B cell (primary cell): Measurements from ENCODE around the gene AP2M1. TPM values are rescaled to one million over a fixed set of nuclear protein-coding genes. Genes with fewer than 3 reads are reported as not detected.
A peak's percentile ranks its signal among the peaks of the same experiment; 100 is the strongest.

Experiments used
- ATAC-seq: fragments of 200-7000 bp; cut with Tn5 transposase; one replicate; pipeline ENCODE4 v1.10.0; 2021; ENCODE audit warnings: low read depth, mild to moderate bottlenecking, moderate number of reproducible peaks, moderate library complexity
- CTCF ChIA-PET: fragments of 350-600 bp; sonication (Branson Sonifier 250); formaldehyde crosslinking; loops from one replicate; lab custom pipeline; 2021; ENCODE audit warnings: antibody characterized with exemption, inconsistent platforms; lab: Charles Lee
- POLR2A ChIA-PET: fragments of 350-600 bp; sonication (Branson Sonifier 250); formaldehyde crosslinking; loops from one replicate; lab custom pipeline; 2021; ENCODE audit warnings: antibody characterized with exemption; lab: Charles Lee
- DNase-seq: peaks from one replicate; pipeline ENCODE4 v3.0.0; 2013
- H2AFZ ChIP-seq: 2 replicates; pipeline ENCODE4 v1.6.1; 2012; ENCODE audit warnings: mild to moderate bottlenecking, low read depth, low read length; ENCODE audit not compliant: insufficient read depth, poor library complexity, severe bottlenecking
- H3K27ac ChIP-seq, 2 donors: 1 replicate in 1 of 2; 2 replicates in 1 of 2; pipeline ENCODE4 v1.5.1; 2012 to 2013; ENCODE audit warnings: low read length in 2 of 2, mild to moderate bottlenecking in 2 of 2, moderate library complexity in 1 of 2
- H3K27me3 ChIP-seq, 4 experiments: fragments of 200-600 bp in 1 of 4; sonication (generic) in 1 of 4; replicated peaks in 1 of 4; 1 replicate in 2 of 4; 2 replicates in 2 of 4; pipeline versions ENCODE4 v1.6.1 to v1.7.0; 2013 to 2016; ENCODE audit warnings: low read length in 3 of 4, mild to moderate bottlenecking in 2 of 4, mixed read lengths in 1 of 4, moderate library complexity in 1 of 4; ENCODE audit not compliant: insufficient read depth in 4 of 4, control insufficient read depth in 3 of 4; ENCODE audit errors: control extremely low read depth in 1 of 4
- H3K36me3 ChIP-seq, 2 experiments: replicated peaks in 1 of 2; 1 replicate in 1 of 2; 2 replicates in 1 of 2; pipeline versions ENCODE4 v1.6.1 to v1.7.1; 2013; ENCODE audit warnings: low read length in 1 of 2; ENCODE audit not compliant: insufficient read depth in 2 of 2, control insufficient read depth in 1 of 2; ENCODE audit errors: control extremely low read depth in 1 of 2, extremely low read depth in 1 of 2
- H3K4me1 ChIP-seq, 2 donors: fragments of 200-600 bp in 1 of 2; sonication (generic) in 1 of 2; 1 replicate in 1 of 2; 2 replicates in 1 of 2; pipeline versions ENCODE4 v1.5.1 to v1.6.1; 2013 to 2017; ENCODE audit warnings: low read length in 2 of 2; ENCODE audit not compliant: control insufficient read depth in 2 of 2, insufficient read depth in 2 of 2
- H3K4me2 ChIP-seq: replicated peaks from 2 replicates; pipeline ENCODE3; 2012; ENCODE audit warnings: mild to moderate bottlenecking, low read depth, low read length; ENCODE audit not compliant: poor library complexity, severe bottlenecking
- H3K4me3 ChIP-seq, 5 experiments: fragments of 200-600 bp in 1 of 5; sonication (generic) in 1 of 5; 1 replicate in 3 of 5; 2 replicates in 2 of 5; pipeline versions ENCODE4 v1.5.1 to v1.7.0; 2011 to 2016; ENCODE audit warnings: low read length in 4 of 5, mild to moderate bottlenecking in 4 of 5, low read depth in 2 of 5, control low read depth in 1 of 5, moderate library complexity in 1 of 5; ENCODE audit not compliant: insufficient read depth in 1 of 5; ENCODE audit errors: control extremely low read depth in 1 of 5, extremely low read depth in 1 of 5
- H3K79me2 ChIP-seq: fragments of 200-600 bp; sonication (generic); one replicate; pipeline ENCODE4 v1.6.0; 2016; ENCODE audit warnings: low read length; ENCODE audit not compliant: control insufficient read depth, insufficient read depth
- H3K9ac ChIP-seq: fragments of 200-600 bp; sonication (generic); 2 replicates; pipeline ENCODE4 v1.6.1; 2017; ENCODE audit warnings: mild to moderate bottlenecking, low read length, moderate library complexity
- H3K9me3 ChIP-seq, 3 donors: one replicate each; pipeline versions ENCODE4 v1.6.1 to v1.7.1; 2013; ENCODE audit warnings: low read length in 2 of 3; ENCODE audit not compliant: control insufficient read depth in 2 of 3, insufficient read depth in 1 of 3; ENCODE audit errors: control extremely low read depth in 1 of 3
- H4K20me1 ChIP-seq: 2 replicates; pipeline ENCODE4 v1.6.0; 2012; ENCODE audit warnings: mild to moderate bottlenecking, low read length; ENCODE audit not compliant: insufficient read depth, control insufficient read depth, poor library complexity, severe bottlenecking
- H3K27ac Mint-ChIP-seq: one replicate; pipeline ENCODE4 v1.8.0; 2021; ENCODE audit warnings: mixed read lengths
- H3K27me3 Mint-ChIP-seq: one replicate; pipeline ENCODE4 v1.8.0; 2021; ENCODE audit warnings: mixed read lengths
- H3K4me1 Mint-ChIP-seq: one replicate; pipeline ENCODE4 v1.8.0; 2021; ENCODE audit warnings: mixed read lengths
- H3K4me3 Mint-ChIP-seq: one replicate; pipeline ENCODE4 v1.8.0; 2021; ENCODE audit warnings: mixed read lengths
- H3K9me3 Mint-ChIP-seq: one replicate; pipeline ENCODE4 v1.8.0; 2022; ENCODE audit warnings: mixed read lengths; ENCODE audit not compliant: insufficient read depth
- CTCF ChIP-seq: fragments of 200-600 bp; IDR thresholded peaks from one replicate; pipeline ENCODE4 v1.8.0; 2022; ENCODE audit warnings: antibody characterized with exemption, mild to moderate bottlenecking
- EZH2 ChIP-seq: IDR thresholded peaks from 2 replicates; pipeline ENCODE4 v1.6.1; 2012; ENCODE audit warnings: borderline replicate concordance, low read depth, mild to moderate bottlenecking, moderate library complexity, low read length; ENCODE audit not compliant: insufficient read depth, poor library complexity, severe bottlenecking
- WGBS: methylation state at CpG from one replicate; pipeline ENCODE4 v1.1.5; 2013; ENCODE audit warnings: missing lambda C conversion rate; ENCODE audit not compliant: insufficient coverage; 5-methylcytosine and 5-hydroxymethylcytosine counted together
- intact Hi-C: fragments of 100-400 bp; cut with micrococcal nuclease; formaldehyde crosslinking; loops from one replicate; pipeline ENCODE4 v1.10.0; 2022
- polyA plus RNA-seq: library from polyadenylated mRNA; depleted of rRNA; stranded (reverse); fragments of >200 nt; gene quantifications from 2 replicates; pipeline ENCODE4 v1.2.3, GENCODE V29; 2012
- total RNA-seq, 2 donors: library from RNA; stranded (reverse); fragments of 120-200 nt in 1 of 2; gene quantifications; 1 replicate in 1 of 2; 2 replicates in 1 of 2; pipeline versions ENCODE4 v1.2.3 to v1.2.4, GENCODE V29; 2013 to 2022

Gene AP2M1
- total and polyA plus RNA-seq, 2 donors (not counting 1 experiment from before 2014, with no cell fraction given), result 171 to 207 TPM

- peak; percentile 94 for DNase-seq
- peak within 1 kb of the TSS; percentile 94 for H3K4me3 Mint-ChIP-seq
- H3K36me3 ChIP-seq, result peaks cover 0 to 4% of the 10 kb centered on the region in 2 experiments
- peaks cover 29% of the 10 kb centered on the region for H3K79me2 ChIP-seq
- intact Hi-C loops, result loop anchor here (1.0 to 5.0 kb wide), 11 partner anchors 20 to 577 kb away; partner anchors contain the start of genes ABCC5, ABCF3, AP2M1 and DVL3
- TF ChIP-seq CTCF (peak; percentile 29), EZH2 (no peak)
- peak within 1 kb of the TSS; percentile 99 for H2AFZ ChIP-seq
- H3K9me3 Mint-ChIP-seq, result no peaks in the 10 kb centered on the region
- H3K4me2 ChIP-seq, result peak within 1 kb of the TSS; percentile 95
- H3K27me3 ChIP-seq, result no peaks in the 10 kb centered on the region
- H3K9ac ChIP-seq, result peak within 1 kb of the TSS; percentile 76
- peak within 1 kb of the TSS; percentile 78 to 86 for H3K27ac ChIP-seq
- peaks cover 15 to 19% of the 10 kb centered on the region in 2 donors for H3K4me1 ChIP-seq
- peak; percentile 87 for ATAC-seq
- under 1% methylated on average over 53 of the region's 56 CpGs for WGBS
- ChIA-PET CTCF (interaction anchor here (0.7 to 2.0 kb wide), 8 partner anchors 9 to 426 kb away, joined by 3 to 6 read pairs (median 3); partner anchors contain the start of genes ABCC5, EEF1AKMT4 and EPHB3), POLR2A (interaction anchor here (0.6 to 1.8 kb wide), 6 partner anchors 12 to 251 kb away, joined by 3 to 5 read pairs (median 4); partner anchors contain the start of genes ABCF3, AP2M1 and PARL)
- peak within 1 kb of the TSS; percentile 92 to 99 (median 95) for H3K4me3 ChIP-seq
- peaks cover 3% of the 10 kb centered on the region for H4K20me1 ChIP-seq
- peaks cover 37% of the 10 kb centered on the region for H3K4me1 Mint-ChIP-seq
- no peaks in the 10 kb centered on the region for H3K27me3 Mint-ChIP-seq
- no peaks in the 10 kb centered on the region for H3K9me3 ChIP-seq
- peak within 1 kb of the TSS; percentile 95 for H3K27ac Mint-ChIP-seq
Measured at GRCh38 chr3:184135149-184135910, 39.3 kb upstream of the AP2M1 start, which contains the start of gene EIF2B5. EIF2B5 (plus strand) TSS chr3:184135358; CDS start chr3:184135386, 28 bp downstream.
